GM06990 (cell line): ENCODE results near the gene TAS2R10.

Experiments used
- DNase-seq: peaks from one replicate; pipeline ENCODE4 v3.0.0-alpha.2; 2011; ENCODE audit not compliant: insufficient read length; ENCODE audit errors: extremely low read depth
- H3K27me3 ChIP-seq: replicated peaks from 2 replicates; pipeline ENCODE4 v1.6.0; 2011; ENCODE audit warnings: low read length; ENCODE audit not compliant: control insufficient read depth, insufficient read depth
- H3K36me3 ChIP-seq: 2 replicates; pipeline ENCODE4 v1.5.1; 2011; ENCODE audit warnings: low read length; ENCODE audit not compliant: control insufficient read depth, insufficient read depth
- H3K4me3 ChIP-seq: replicated peaks from 2 replicates; pipeline ENCODE4 v1.5.1; 2011; ENCODE audit warnings: low read depth, mild to moderate bottlenecking, control low read depth, low read length
- CTCF ChIP-seq: IDR thresholded peaks from 2 replicates; pipeline ENCODE4 v1.5.1; 2011; ENCODE audit warnings: low read length, control low read depth, mild to moderate bottlenecking, inconsistent platforms; ENCODE audit not compliant: insufficient read depth, poor library complexity, severe bottlenecking

The TAS2R10 gene

GRCh38 chr12:10826258-10826657, at the start of gene TAS2R10:
TAS2R10 (minus strand) TSS chr12:10826358; CDS start chr12:10826269, 89 bp downstream.
- DNase-seq: no peak
- Histone ChIP-seq H3K4me3 (no peak within 1 kb of the TSS), H3K27me3 (no peaks in the 10 kb centered on the region), H3K36me3 (no peaks in the 10 kb centered on the region)
- TF ChIP-seq CTCF: no peak

GRCh38 chr12:10873378-10873777, 47.2 kb upstream of the TAS2R10 start:
- no peak overlapping the region for H3K4me3 ChIP-seq
- no peak for TF ChIP-seq CTCF
- no peaks in the 10 kb centered on the region for H3K27me3 ChIP-seq
- H3K36me3 ChIP-seq: no peaks in the 10 kb centered on the region; the same call in 1 of the 2 replicates
- DNase-seq: no peak

- Histone ChIP-seq H3K27me3 (no peaks in the 10 kb centered on the region), H3K36me3 (no peaks in the 10 kb centered on the region), H3K4me3 (no peak overlapping the region)
- no peak for DNase-seq
- no peak for TF ChIP-seq CTCF
Observed at GRCh38 chr12:10867381-10867780, 41.2 kb upstream of the TAS2R10 start.

GRCh38 chr12:10863512-10864218, 37.5 kb upstream of the TAS2R10 start:
- TF ChIP-seq CTCF: no peak
- no peak overlapping the region for H3K4me3 ChIP-seq
- DNase-seq: no peak
- H3K27me3 ChIP-seq: no peaks in the 10 kb centered on the region
- H3K36me3 ChIP-seq: no peaks in the 10 kb centered on the region

GRCh38 chr12:10861366-10861765, 35.2 kb upstream of the TAS2R10 start:
- no peak for TF ChIP-seq CTCF
- DNase-seq: no peak
- no peaks in the 10 kb centered on the region for H3K36me3 ChIP-seq
- no peaks in the 10 kb centered on the region for H3K27me3 ChIP-seq
- no peak overlapping the region for H3K4me3 ChIP-seq

- no peak for DNase-seq
- no peak for TF ChIP-seq CTCF
- H3K36me3 ChIP-seq: no peaks in the 10 kb centered on the region
- no peaks in the 10 kb centered on the region for H3K27me3 ChIP-seq
- no peak overlapping the region for H3K4me3 ChIP-seq
Observed at GRCh38 chr12:10855807-10856206, 29.6 kb upstream of the TAS2R10 start.
